HG02840 (cell line): ENCODE data around the gene SOBP.
"Not testable (repeated sequence)": the region's sequence is repeated elsewhere in the genome, so short reads cannot be mapped to it uniquely, and the experiment has no call there.

Experiments
- ATAC-seq: cut with Tn5 transposase; IDR thresholded peaks from one replicate; pipeline ENCODE4 v1.9.1; 2021; ENCODE audit warnings: mild to moderate bottlenecking, moderate library complexity, moderate number of reproducible peaks; ENCODE audit not compliant: unreplicated experiment, low FRiP score

Gene SOBP

GRCh38 chr6:107519224-107519623 lies 29.3 kb downstream of the SOBP start:
- ATAC-seq: not testable (repeated sequence)

DNA sequence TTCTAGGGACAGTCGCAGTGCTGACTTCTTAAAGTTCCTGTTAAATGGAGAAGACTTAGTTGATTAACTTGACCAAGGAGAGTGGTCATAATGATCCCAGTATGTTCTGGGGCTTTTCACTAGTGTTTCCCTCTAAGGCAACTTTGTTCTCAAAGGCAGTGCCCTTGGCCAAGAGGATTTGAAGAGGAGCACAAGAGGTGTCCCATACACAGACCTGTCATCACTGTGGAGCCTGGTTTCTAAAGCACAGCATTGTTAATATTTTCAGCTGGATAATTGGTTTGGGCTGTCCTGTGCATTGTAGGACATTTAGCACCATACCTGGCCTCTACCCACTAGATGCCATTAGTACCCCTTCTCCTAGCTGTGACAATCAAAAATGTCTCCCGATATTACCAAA lies 30.8 kb downstream of the SOBP start:
- ATAC-seq: not testable (repeated sequence)

- ATAC-seq: no peak
Observed at GRCh38 chr6:107523054-107523791, 33.3 kb downstream of the SOBP start.

DNA sequence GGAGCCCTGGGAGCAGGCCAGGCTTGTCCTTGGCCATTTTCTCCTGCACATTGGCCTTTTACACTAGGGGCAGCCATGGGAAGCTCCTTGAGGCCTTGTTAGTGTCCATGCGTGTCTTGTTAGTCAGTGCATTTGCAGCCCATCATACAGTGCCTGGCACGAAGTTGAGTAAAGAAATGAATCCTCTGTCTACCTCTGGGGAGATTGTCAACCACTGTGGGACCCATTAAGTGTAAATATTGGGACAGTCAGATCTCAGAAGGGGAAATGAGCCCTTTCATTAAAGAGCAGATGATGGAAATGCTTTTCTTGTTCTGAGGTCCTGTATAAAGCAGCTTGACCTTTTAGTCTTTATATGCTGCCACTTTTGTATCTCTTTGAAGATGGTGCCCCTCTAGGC lies 33.9 kb downstream of the SOBP start:
- ATAC-seq: no peak

- ATAC-seq: no peak
Observed at GRCh38 chr6:107524626-107525025, 34.7 kb downstream of the SOBP start.

- ATAC-seq: no peak
Observed at GRCh38 chr6:107531868-107532267, 42.0 kb downstream of the SOBP start.

GRCh38 chr6:107532706-107533105 lies 42.8 kb downstream of the SOBP start:
- no peak for ATAC-seq

GRCh38 chr6:107533415-107534059 lies 43.6 kb downstream of the SOBP start:
- no peak for ATAC-seq

DNA sequence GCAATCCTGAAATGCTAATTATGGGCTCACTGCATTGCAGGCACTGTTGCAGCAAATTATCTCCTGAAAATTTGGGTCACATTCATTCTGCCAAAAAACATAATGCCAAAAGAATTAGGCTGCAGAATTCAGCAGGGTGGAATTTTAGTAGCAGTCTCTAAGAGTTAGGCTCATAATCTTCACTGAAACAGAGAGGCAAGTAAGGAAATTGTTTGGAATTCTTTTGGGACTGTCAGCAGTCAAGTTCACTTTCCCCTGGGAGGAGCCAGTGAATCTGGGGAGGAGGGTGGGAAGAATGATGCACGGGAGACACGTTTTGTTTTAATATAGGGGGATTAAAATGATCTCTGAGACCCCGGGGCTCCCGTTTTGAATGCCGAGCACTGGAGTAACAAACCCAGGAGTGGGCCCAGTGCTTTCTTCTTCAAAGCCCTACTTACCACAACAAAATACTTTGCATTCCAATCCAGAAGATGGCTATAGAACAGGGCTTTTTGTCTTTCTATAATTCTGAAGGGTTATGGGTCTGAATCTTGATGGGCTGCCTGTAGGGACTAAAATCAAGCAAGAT lies 44.7 kb downstream of the SOBP start:
- no peak for ATAC-seq

- no peak for ATAC-seq
Observed at GRCh38 chr6:107535626-107536025, 45.7 kb downstream of the SOBP start.

DNA sequence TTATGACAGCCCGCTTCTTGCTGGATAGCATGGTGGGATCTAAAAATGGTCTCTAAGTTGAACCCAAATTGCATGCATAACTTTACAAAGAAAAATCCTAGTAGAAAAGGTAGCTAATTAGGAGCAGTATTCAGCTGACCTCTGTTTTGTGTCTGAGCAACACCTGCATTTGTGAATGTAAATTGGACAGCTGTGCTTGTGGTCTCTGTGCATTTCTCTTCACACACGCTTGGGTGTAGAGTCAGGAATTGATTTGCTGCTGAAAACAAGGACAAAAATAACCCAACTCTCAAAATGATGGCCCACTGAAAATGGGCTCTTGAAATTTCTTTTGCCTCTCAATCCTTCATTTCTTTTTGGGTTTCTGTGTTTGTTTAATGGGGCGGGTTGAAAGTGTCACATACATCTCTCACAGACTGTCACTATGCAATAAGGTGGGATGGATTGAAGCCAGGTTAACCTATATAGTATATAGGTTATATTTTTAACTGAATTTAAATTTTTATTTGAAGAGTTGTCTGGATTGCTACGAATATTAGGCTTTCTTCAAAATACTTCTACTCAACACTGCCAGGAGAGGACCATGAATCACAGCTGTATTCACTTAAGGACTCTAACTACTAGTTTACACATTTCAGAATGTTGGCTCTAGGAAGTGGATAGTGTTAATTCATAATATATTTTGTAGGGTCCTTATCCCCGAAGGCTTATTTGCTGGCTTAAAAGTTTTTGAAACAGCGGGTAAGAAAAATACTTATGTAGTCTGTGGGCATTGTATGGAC lies 46.5 kb downstream of the SOBP start:
- ATAC-seq: no peak

GRCh38 chr6:107537559-107537958 lies 47.6 kb downstream of the SOBP start:
- no peak for ATAC-seq

- ATAC-seq: no peak
Observed at GRCh38 chr6:107538856-107539387, 49.0 kb downstream of the SOBP start.

DNA sequence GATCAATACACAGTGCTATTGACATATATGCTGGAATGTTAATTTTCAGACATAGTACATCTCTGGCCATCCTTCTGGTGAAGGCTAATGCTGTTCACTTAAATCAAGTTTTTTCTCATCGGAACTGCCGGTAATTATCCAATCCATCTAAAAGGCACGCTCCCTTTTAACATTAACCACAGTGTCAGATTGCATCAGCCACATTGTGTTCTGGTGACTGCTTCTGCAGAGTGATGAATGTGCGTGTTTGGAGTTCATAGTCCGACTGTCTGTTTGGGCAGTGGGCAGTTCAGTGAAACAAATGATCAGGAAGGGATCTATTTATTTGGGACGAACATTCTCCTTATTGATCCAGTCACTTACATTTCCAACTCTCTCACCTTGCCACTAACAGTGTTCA lies 49.5 kb downstream of the SOBP start:
- ATAC-seq: no peak

GRCh38 chr6:107539849-107540464 lies 50.0 kb downstream of the SOBP start:
- no peak for ATAC-seq

- no peak for ATAC-seq
Observed at GRCh38 chr6:107540465-107540857, 50.5 kb downstream of the SOBP start.

DNA sequence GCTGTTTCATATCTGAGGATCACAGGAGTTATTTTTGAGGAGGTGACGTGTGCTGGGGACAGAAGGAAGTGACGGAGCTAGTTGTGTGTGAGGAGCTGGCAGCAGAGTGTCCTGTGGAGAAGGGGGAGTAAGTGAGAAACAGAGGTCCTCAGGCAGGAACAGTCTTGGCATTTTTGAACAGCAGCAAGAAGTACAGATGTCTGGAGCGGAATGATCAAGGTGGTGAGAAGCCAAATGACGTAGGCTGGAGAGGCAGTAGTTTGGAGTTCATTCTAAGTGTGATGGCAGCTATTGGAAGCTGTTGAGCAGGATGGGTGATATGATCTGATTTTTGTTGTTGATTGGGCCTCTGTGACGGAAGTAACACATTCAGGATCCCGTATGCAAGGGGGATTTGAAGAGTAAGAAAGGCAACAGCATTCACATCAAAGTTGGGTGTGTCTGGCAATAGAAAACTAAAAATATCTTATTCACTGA lies 52.3 kb downstream of the SOBP start:
- ATAC-seq: no peak

DNA sequence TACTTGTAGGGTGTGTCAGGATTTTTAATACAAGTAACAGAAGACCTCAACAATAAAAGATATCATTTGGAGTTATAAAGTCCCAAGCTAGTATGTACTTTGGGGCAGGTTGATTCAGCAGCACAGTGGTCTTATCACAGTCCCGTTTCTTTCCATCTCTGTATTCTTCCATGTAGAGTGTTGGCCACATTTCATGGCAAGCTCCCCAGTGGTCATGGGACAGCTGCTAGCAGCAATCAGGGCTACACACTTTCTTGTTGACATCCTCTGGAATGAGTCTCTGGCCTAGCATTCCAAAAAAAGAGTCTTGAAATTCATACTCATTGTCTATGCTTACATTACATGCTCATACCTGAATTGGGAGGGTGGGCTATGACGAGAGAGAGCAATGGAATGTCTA lies 53.2 kb downstream of the SOBP start:
- no peak for ATAC-seq

DNA sequence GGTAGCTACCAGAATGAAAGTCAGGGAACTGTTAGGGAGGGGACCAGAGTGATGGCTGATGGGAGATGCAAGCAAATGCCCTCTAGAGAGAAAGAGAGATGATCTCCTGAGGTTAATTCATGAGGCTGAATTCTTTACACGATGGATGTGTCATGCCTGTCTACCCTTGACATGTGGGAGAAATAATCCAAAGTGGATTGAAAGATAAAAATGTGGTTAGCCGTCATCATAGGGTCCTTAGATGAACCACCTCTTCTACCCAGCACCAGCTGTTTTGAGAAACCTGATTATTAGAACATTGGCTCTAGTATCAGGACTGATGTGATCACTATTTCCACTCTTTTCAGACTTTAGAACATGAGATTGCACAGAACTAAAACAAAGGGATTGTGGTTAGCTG lies 53.6 kb downstream of the SOBP start:
- ATAC-seq: no peak

GRCh38 chr6:107545763-107546162 lies 55.8 kb downstream of the SOBP start:
- ATAC-seq: no peak
